Left kidney (tissue), 8 donors: ENCODE results near the gene ATP10A. TPM values are rescaled to one million over a fixed set of nuclear protein-coding genes. Genes with fewer than 3 reads are reported as not detected.

ENCODE experiments used
- DNase-seq: peaks from one replicate; pipeline ENCODE4 v3.0.0-alpha.2; 2013
- long read RNA-seq, 8 donors: transcript quantifications; one replicate each; lab custom pipeline, GENCODE V29; 2026
- polyA plus RNA-seq: library from polyadenylated mRNA; unstranded; fragments of 120-200 nt; gene quantifications from one replicate; pipeline ENCODE4 v1.2.1, GENCODE V29; 2013; ENCODE audit not compliant: insufficient read length

The ATP10A gene
- polyA plus RNA-seq = 4.1 TPM
- long read RNA-seq, donor 1 = 0 reads
- long read RNA-seq, donor 2, full-length matches to known transcripts = 1 of 1 reads
- long read RNA-seq, donor 2, partial matches to known transcripts = 0 of 1 reads
- long read RNA-seq, donor 2, other reads (novel, unspliced or antisense) = 0 of 1 reads
- long read RNA-seq, donor 3 = 0 reads
- long read RNA-seq, donor 4 = 0 reads
- long read RNA-seq, donor 5 = 0 reads
- long read RNA-seq, donor 6 = 0 reads
- long read RNA-seq, donor 7, full-length matches to known transcripts = 1 of 1 reads
- long read RNA-seq, donor 7, partial matches to known transcripts = 0 of 1 reads
- long read RNA-seq, donor 7, other reads (novel, unspliced or antisense) = 0 of 1 reads
- long read RNA-seq, donor 8 = 0 reads

- DNase-seq = peak; percentile 36
Observed at GRCh38 chr15:25863111-25863967, at the start of gene ATP10A. TSS of gene ATP10A (minus strand) at chr15:25863327. CDS start at chr15:25863096, 231 bp downstream.

- no peak for DNase-seq
Observed at GRCh38 chr15:25912035-25912434, 48.9 kb upstream of the ATP10A start.

GRCh38 chr15:25910832-25911231 lies 47.7 kb upstream of the ATP10A start:
- DNase-seq = no peak

GRCh38 chr15:25909806-25910205 lies 46.7 kb upstream of the ATP10A start:
- DNase-seq = no peak

GRCh38 chr15:25909325-25909724 lies 46.2 kb upstream of the ATP10A start:
- no peak for DNase-seq

- DNase-seq = no peak
Observed at GRCh38 chr15:25905140-25905539, 42.0 kb upstream of the ATP10A start.

GRCh38 chr15:25903024-25903581 lies 40.0 kb upstream of the ATP10A start:
- no peak for DNase-seq

- DNase-seq = no peak
Observed at GRCh38 chr15:25901811-25902605, 38.9 kb upstream of the ATP10A start.

GRCh38 chr15:25900901-25901300 lies 37.8 kb upstream of the ATP10A start:
- no peak for DNase-seq

- DNase-seq = no peak
Observed at GRCh38 chr15:25900431-25900830, 37.3 kb upstream of the ATP10A start.

GRCh38 chr15:25899870-25900269 lies 36.7 kb upstream of the ATP10A start:
- DNase-seq = no peak

- no peak for DNase-seq
Observed at GRCh38 chr15:25897658-25898057, 34.5 kb upstream of the ATP10A start.

GRCh38 chr15:25894371-25894902 lies 31.3 kb upstream of the ATP10A start:
- DNase-seq = no peak

GRCh38 chr15:25893596-25893995 lies 30.5 kb upstream of the ATP10A start:
- DNase-seq = no peak

GRCh38 chr15:25892126-25892525 lies 29.0 kb upstream of the ATP10A start:
- no peak for DNase-seq

- no peak for DNase-seq
Observed at GRCh38 chr15:25891081-25891480, 28.0 kb upstream of the ATP10A start.

GRCh38 chr15:25890529-25890928 lies 27.4 kb upstream of the ATP10A start:
- no peak for DNase-seq

- no peak for DNase-seq
Observed at GRCh38 chr15:25887870-25888269, 24.7 kb upstream of the ATP10A start.

GRCh38 chr15:25886498-25887140 lies 23.5 kb upstream of the ATP10A start:
- DNase-seq = no peak

- DNase-seq = no peak
Observed at GRCh38 chr15:25884370-25884769, 21.2 kb upstream of the ATP10A start.
